Fibroblast of lung (primary cell): Measurements from ENCODE around the gene CACNG4. TPM values are rescaled to one million over a fixed set of nuclear protein-coding genes. Genes with fewer than 3 reads are reported as not detected.

Source experiments
- DNase-seq, 2 donors: peaks; one replicate each; pipeline versions ENCODE4 v3.0.0 to v3.0.0-alpha.2; 2010; ENCODE audit warnings: low read depth in 2 of 2
- H2AFZ ChIP-seq: 2 replicates; pipeline ENCODE4 v1.5.1; 2012; ENCODE audit warnings: low read length, control low read depth, inconsistent platforms
- H3K27ac ChIP-seq: 2 replicates; pipeline ENCODE4 v1.5.1; 2011; ENCODE audit warnings: low read length, control low read depth; ENCODE audit not compliant: insufficient read depth
- H3K27me3 ChIP-seq: 2 replicates; pipeline ENCODE4 v1.5.1; 2011; ENCODE audit warnings: mild to moderate bottlenecking, low read length; ENCODE audit not compliant: control insufficient read depth, insufficient read depth
- H3K36me3 ChIP-seq: 2 replicates; pipeline ENCODE4 v1.5.1; 2011; ENCODE audit warnings: low read length; ENCODE audit not compliant: control insufficient read depth, insufficient read depth
- H3K4me1 ChIP-seq: 2 replicates; pipeline ENCODE4 v1.5.1; 2011; ENCODE audit warnings: low read length; ENCODE audit not compliant: control insufficient read depth, insufficient read depth; ENCODE audit errors: extremely low read depth
- H3K4me2 ChIP-seq: 2 replicates; pipeline ENCODE4 v1.5.1; 2011; ENCODE audit warnings: low read length, control low read depth; ENCODE audit not compliant: insufficient read depth; ENCODE audit errors: extremely low read depth
- H3K4me3 ChIP-seq, 4 experiments: fragments of 200-600 bp in 1 of 4; sonication (generic) in 1 of 4; replicated peaks in 1 of 4; 2 replicates each; pipeline ENCODE4 v1.5.1; 2011 to 2016; ENCODE audit warnings: low read length in 4 of 4, low read depth in 3 of 4, mild to moderate bottlenecking in 3 of 4, control low read depth in 2 of 4, inconsistent platforms in 1 of 4, mixed read lengths in 1 of 4; ENCODE audit not compliant: insufficient read depth in 1 of 4; ENCODE audit errors: control extremely low read depth in 1 of 4
- H3K79me2 ChIP-seq: 2 replicates; pipeline ENCODE4 v1.5.1; 2012; ENCODE audit warnings: mild to moderate bottlenecking, low read length, inconsistent platforms; ENCODE audit not compliant: control insufficient read depth, insufficient read depth
- H3K9ac ChIP-seq: 2 replicates; pipeline ENCODE4 v1.5.1; 2011; ENCODE audit warnings: mild to moderate bottlenecking, low read length, control low read depth; ENCODE audit not compliant: insufficient read depth
- H3K9me3 ChIP-seq: 2 replicates; pipeline ENCODE4 v1.5.1; 2012; ENCODE audit warnings: low read depth, low read length; ENCODE audit not compliant: control insufficient read depth, insufficient read depth
- H4K20me1 ChIP-seq: 2 replicates; pipeline ENCODE4 v1.5.1; 2011; ENCODE audit warnings: low read length; ENCODE audit not compliant: control insufficient read depth, insufficient read depth; ENCODE audit errors: extremely low read depth
- CTCF ChIP-seq, 2 donors: IDR thresholded peaks in 1 of 2; conservative IDR thresholded peaks in 1 of 2; 1 replicate in 1 of 2; 2 replicates in 1 of 2; pipeline ENCODE4 v1.5.1; 2011 to 2012; ENCODE audit warnings: low read length in 2 of 2, control low read depth in 1 of 2, inconsistent platforms in 1 of 2, low read depth in 1 of 2, mild to moderate bottlenecking in 1 of 2
- EZH2 ChIP-seq: IDR thresholded peaks from 2 replicates; pipeline ENCODE4 v1.5.1; 2012; ENCODE audit warnings: low read length, control low read depth, mild to moderate bottlenecking; ENCODE audit errors: missing control alignments
- polyA plus RNA-seq, 2 donors: library from polyadenylated mRNA; depleted of rRNA in 1 of 2; stranded (reverse) in 1 of 2; unstranded in 1 of 2; fragments of >200 nt; gene quantifications; 2 replicates each; pipeline ENCODE4 v1.2.1, GENCODE V29; 2011 to 2012; ENCODE audit warnings: missing spikeins in 1 of 2
- total RNA-seq: library from RNA; depleted of rRNA; stranded (reverse); fragments of >200 nt; gene quantifications from 2 replicates; pipeline ENCODE4 v1.2.1, GENCODE V29; 2014

The CACNG4 gene
- total and polyA plus RNA-seq, 2 donors (not counting 1 experiment from before 2014, with no cell fraction given), result not detected

DNA sequence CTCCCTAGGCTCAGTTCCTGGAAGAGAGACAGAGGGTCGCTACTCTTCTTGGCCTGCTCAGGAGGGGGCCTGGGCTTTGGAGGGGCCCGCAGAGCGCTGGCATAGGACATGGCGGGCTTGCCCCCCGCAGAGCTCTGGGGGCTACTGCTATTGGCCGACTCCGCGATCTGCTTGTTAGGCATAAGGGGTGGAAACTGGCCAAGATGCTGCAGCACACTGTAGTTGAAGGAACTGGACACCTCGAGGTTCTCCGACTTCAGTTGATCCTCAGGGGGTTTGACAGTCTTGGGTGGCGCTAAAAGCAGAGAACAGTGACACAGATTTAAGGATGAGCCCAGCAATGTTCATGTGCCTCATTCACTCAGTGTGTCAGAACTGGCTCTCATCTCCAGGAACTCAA is 113.8 kb downstream of the CACNG4 start:
- no peaks in the 10 kb centered on the region for H3K79me2 ChIP-seq
- DNase-seq, result no peak
- H3K9ac ChIP-seq, result no peak overlapping the region
- no peak overlapping the region for H3K27ac ChIP-seq
- H4K20me1 ChIP-seq, result no peaks in the 10 kb centered on the region
- TF ChIP-seq EZH2, result no peak
- TF ChIP-seq CTCF (conservative IDR thresholded peaks at IDR 0.05 in 1 of 2, IDR thresholded peaks at IDR 0.05 in 1 of 2; ENCODE audit: low read depth in 1 of 2, low read length in 2 of 2), result no peak
- H2AFZ ChIP-seq, result no peak overlapping the region
- no peaks in the 10 kb centered on the region for H3K27me3 ChIP-seq
- H3K9me3 ChIP-seq, result no peaks in the 10 kb centered on the region
- H3K4me3 ChIP-seq, result no peak overlapping the region
- no peaks in the 10 kb centered on the region for H3K36me3 ChIP-seq
- no peak overlapping the region for H3K4me2 ChIP-seq
- no peaks in the 10 kb centered on the region for H3K4me1 ChIP-seq

DNA sequence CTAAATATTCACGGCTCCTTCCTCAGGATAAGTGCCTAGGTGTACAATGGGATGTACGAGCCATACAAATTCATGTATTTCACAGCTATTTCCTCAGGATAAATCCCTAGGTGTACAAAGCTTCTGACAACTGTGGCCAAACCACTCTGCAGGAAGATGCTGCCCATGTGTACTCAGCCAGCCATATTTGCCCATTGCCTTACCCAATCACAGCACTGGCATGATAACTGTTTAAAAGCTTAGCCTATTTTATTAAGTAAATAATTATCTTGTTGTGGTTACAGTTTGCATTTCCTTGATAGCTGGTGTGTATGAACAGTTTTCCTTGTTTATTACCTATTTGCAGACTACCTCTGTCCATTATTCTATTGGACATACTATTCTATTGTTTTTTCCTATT is 115.0 kb downstream of the CACNG4 start:
- no peak overlapping the region for H2AFZ ChIP-seq
- no peak overlapping the region for H3K4me2 ChIP-seq
- H3K27me3 ChIP-seq, result no peaks in the 10 kb centered on the region
- no peaks in the 10 kb centered on the region for H4K20me1 ChIP-seq
- no peak overlapping the region for H3K4me3 ChIP-seq
- H3K9me3 ChIP-seq, result no peaks in the 10 kb centered on the region
- no peak overlapping the region for H3K9ac ChIP-seq
- H3K27ac ChIP-seq, result no peak overlapping the region
- no peaks in the 10 kb centered on the region for H3K4me1 ChIP-seq
- no peak for DNase-seq
- no peaks in the 10 kb centered on the region for H3K36me3 ChIP-seq
- TF ChIP-seq EZH2 (no peak), CTCF (conservative IDR thresholded peaks at IDR 0.05 in 1 of 2, IDR thresholded peaks at IDR 0.05 in 1 of 2; ENCODE audit: low read depth in 1 of 2, low read length in 2 of 2) (no peak)
- H3K79me2 ChIP-seq, result no peaks in the 10 kb centered on the region

DNA sequence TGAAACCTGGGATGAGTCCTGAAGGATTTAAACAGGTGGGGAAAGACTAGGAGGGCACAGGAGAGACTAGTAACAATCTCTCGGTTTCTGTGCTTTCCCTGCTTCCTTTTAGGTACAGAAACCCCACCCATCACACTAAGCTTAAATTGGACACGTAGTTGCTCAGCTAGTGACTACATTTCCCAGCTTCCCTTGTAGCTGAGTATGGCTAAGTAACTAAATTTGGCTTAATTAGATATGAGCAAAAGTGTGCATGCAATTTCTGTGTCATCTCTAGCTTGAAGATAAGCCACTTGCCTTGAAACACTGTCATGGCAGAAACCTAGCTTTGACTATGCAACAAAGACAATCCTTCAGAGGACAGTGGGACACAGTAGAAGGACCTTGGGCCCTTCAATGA is 116.3 kb downstream of the CACNG4 start:
- Histone ChIP-seq H3K79me2 (no peaks in the 10 kb centered on the region), H3K27ac (no peak overlapping the region), H3K4me1 (no peaks in the 10 kb centered on the region), H3K4me2 (no peak overlapping the region), H3K36me3 (no peaks in the 10 kb centered on the region), H4K20me1 (no peaks in the 10 kb centered on the region), H2AFZ (no peak overlapping the region), H3K9ac (no peak overlapping the region), H3K27me3 (no peaks in the 10 kb centered on the region), H3K9me3 (no peaks in the 10 kb centered on the region), H3K4me3 (no peak overlapping the region)
- TF ChIP-seq EZH2 (no peak), CTCF (conservative IDR thresholded peaks at IDR 0.05 in 1 of 2, IDR thresholded peaks at IDR 0.05 in 1 of 2; ENCODE audit: low read depth in 1 of 2, low read length in 2 of 2) (no peak)
- no peak for DNase-seq
